SW480 (cell line): ENCODE results near the gene SLC36A4.
"Not testable (repeated sequence)": the region's sequence is repeated elsewhere in the genome, so short reads cannot be mapped to it uniquely, and the experiment has no call there.

ENCODE experiments used
- DNase-seq: peaks from one replicate; pipeline ENCODE4 v3.0.0-alpha.2; 2016; ENCODE audit warnings: low spot score

SLC36A4 gene

DNA sequence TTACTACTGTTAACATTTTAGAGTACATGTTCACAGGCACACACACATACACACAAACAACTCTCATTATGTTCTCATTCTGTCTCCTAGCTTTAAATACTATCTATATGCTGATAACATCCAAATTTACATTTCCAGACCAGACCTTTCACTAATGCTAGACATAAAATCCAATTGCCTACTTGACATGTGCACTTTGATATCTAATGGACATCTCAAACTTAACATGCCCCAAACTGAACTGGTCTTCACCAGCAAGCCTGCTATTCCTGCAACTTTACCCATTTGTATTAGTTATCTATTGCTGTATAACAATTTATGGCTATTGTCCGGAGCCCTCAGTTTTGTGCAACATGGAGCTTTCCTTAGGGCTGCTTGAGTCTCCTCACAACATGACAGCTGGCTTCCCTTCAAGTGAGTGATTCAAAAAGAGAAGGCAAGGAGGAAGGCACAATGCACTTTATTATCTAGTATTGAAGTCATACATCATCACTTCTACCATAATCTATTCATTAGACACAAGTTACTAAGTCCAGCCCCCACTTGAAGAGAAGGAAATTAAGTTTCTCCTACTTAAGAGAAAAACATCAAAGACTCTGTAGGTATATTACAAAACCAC, 3.0 kb downstream of the SLC36A4 start:
- no peak for DNase-seq

DNA sequence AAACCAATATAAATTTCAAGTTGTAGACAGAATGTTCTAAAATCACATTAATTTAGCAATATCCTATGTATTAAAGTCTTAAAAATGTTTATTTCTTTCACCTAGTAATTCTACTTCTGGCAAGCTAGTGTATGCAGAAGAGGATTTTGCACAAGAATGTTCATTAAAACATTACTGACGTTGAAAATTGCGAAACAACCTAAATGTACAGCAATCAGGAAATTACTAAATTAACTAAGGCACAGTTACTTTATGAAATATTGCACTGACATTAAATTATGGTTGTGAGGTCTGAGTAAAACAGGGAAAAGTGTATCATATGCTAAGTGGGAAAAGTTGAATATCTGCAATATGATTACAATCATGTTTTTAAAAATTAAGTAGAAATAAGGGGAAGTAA, 4.1 kb downstream of the SLC36A4 start:
- no peak for DNase-seq

DNA sequence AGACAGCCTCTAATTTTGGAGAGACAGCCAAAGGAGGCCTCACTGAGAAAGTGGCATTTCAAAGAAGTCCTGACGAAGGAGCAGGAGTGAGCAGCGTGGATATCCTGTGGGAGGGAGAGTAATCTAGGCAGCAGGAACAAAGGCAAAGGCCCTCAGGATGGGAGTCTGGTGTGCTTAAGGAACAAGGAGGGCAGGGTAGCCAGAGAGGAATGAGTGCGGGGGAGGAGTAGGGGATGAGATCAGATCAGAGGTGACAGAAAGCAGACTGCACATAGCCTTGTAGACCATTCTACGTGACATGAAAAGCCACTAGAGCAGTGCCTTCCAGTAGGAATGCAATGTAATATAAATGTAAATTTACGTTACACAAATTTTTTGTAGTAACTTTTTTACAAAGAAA, 5.6 kb downstream of the SLC36A4 start:
- DNase-seq: no peak

DNA sequence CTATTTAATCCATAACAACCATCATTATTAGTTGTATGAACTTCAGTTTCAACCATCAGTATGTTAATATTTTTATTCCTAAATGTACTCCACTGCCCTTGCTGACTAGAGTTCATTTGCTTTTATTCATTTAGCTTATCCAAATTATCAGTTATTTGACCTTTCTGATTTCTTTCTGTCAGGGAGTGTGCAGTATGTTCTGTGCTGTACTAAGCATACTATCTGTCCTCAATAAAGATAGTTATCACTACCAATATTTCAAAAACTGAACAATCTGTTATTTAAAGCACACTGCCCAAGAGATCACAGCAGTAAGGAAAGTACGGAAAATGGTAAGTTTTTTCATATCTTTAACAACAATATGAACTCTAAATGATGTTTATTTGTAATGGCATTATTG, 8.3 kb downstream of the SLC36A4 start:
- DNase-seq: no peak

DNA sequence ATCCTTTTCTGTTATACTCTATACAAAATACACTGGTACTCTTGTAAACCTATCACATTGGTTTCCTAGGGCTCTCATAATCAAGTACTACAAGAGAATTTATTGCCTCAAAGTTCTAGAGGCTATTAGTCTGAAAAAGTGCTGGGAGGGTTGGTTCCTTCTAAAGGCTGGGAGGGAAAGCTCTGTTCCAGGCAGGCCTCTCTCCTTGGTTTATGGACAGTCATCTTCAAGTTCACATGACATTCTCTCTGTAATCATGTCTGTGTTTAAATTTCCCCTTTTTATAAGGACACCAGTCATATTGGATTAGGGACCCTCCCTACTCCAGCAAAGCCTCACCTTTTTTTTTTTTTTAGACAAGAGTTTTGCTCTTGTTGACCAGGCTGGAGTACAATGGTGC, 9.1 kb downstream of the SLC36A4 start:
- no peak for DNase-seq

DNA sequence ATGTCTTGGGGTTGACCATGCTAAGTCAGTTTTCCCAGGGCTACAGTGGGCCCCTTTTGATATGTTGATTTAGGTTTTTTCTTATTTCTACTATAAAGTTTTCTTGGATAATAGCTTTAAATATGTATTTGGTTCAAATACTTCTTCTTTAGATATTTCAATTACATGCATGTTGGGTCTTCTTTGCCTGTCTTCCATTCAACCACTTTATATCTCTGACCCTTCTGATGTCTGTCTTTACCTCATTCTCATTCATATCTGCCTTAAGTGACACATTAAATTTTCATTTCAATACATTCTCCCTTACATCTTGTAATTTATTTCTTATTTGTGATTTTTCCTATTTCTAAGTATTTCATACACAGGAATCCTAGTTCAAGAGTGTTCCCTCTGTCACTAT, 10.5 kb downstream of the SLC36A4 start:
- DNase-seq: no peak

DNA sequence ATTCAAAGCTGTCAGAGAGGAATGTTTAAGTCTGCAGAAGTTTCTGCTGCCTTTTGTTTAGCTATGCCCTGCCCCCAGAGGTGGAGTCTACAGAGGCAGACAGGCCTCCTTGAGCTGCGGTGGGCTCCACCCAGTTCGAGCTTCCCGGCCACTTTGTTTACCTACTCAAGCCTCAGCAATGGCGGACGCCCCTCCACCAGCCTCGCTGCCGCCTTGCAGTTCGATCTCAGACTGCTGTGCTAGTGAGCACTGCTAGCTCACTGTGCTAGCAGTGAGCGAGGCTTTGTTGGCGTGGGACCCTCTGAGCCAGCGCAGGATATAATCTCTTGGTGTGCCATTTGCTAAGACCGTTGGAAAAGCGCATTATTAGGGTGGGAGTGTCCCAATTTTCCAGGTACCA, 19.9 kb downstream of the SLC36A4 start:
- DNase-seq: not testable (repeated sequence)

DNA sequence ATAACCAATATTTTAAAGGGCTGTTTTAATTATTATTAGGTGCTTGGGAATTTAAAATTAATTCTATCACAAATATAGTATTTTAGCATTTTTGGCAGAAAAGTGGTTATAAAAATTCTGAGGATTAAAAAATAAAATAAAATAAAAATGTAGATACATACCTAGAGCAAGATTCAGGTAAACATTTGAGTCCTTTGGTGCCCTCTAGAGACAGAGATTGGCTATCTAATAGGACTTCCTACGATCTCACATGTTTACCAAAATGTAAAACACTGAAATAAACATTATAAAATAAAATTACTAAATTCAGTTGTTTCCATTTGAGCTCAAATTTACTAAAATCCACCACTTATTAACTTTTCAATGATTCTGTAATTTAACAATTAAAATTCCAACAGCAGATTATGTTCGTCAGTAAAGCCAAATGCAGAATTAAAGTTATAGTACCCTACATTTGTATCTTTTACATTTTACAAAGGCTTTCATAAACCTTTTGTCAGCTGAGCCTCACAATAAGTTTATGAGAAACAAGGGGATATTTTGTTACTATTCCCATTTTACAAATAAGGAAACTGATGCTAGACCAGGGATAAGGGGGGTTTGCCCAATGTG, 27.7 kb downstream of the SLC36A4 start:
- peak; percentile 27 for DNase-seq

DNA sequence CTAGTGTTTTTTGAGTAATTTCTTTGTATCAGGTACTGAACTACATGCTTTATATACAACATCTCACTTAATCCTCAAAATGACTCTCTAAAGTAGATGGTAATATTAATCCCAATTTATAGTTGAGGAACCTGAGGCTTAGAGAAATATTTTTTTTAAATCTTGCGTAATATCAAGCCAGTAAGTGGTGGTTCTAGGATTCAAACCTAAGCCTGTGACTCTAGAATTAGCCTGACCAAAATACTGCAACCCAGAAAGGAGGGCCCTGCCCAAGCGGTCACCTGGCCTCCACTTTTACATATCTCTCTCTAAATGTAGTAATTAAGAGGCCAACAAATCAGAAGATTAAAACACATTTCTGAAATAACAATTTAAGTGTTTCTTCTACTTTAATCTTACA, 28.6 kb downstream of the SLC36A4 start:
- no peak for DNase-seq

DNA sequence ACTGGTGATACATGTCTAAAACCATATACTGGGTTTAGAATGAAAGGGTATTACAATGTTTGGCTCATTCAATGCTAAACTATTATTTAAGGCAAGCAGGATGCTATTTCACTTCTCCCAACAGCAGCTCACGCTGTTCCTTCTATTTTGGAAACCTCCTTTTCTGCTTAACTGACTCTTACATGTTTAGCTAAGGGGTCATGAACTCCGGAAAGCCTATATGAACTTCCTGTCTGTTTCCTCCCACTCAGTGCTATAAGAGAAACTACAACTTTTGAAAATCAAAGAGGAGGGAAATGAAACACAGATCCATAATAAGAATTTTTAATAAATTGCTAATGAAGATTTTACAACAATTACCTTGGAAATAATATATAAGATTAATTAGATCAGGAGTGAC, 30.9 kb downstream of the SLC36A4 start:
- DNase-seq: no peak

DNA sequence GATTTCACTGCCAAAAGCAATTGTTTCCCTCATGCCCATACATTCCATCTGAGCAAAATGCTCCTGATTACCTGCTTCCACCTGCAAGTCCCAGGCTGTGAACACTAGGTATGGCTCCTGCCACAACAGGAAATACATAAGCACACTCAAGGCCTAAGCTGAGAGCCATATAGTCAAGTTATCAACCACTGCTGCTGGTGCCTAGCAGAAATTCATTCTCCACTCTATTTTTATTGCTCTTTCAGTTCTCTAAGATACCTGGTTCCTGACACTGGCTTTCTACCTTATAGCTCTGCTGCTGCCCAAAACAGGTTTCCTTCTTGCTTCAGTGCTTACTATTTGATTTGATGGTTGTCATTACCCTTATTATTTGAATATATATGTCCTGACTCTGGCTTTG, 31.6 kb downstream of the SLC36A4 start:
- DNase-seq: no peak

DNA sequence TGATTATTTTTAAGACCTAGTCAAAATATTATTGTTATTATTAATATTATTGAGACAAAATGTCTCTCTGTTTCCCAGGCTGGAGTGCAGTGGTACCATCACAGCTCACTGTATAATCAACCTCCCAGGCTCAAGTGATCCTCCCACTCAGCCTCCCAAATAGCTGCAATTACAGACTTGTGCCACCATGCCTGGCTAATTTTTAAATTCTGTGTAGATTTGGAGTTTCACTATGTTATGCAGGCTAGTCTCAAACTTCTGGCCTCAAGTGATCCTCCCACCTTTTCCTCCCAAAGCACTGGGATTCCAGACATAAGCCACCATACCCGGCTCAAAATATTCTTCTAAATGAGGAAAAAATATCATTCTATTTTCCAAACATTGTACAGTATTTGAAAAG, 37.0 kb downstream of the SLC36A4 start:
- no peak for DNase-seq

DNA sequence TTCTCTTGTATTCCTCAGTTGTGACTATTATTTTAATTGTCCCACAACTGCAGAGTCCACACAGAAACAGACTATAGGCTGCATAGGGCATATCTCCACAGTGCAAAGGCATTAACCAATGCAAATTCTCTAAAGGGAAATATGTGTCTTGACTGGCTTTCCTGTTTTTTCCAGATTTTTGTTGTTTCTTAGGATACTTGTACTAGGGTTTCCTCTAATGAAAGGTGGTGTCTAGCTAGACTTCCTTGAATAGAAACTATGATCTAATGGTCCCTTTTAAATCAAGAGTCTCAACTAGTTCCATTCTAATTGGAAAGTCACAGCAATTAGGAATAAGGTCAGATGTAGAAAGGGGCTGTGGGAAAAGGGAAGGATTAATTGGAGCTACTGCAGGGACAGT, 37.6 kb downstream of the SLC36A4 start:
- DNase-seq: no peak

DNA sequence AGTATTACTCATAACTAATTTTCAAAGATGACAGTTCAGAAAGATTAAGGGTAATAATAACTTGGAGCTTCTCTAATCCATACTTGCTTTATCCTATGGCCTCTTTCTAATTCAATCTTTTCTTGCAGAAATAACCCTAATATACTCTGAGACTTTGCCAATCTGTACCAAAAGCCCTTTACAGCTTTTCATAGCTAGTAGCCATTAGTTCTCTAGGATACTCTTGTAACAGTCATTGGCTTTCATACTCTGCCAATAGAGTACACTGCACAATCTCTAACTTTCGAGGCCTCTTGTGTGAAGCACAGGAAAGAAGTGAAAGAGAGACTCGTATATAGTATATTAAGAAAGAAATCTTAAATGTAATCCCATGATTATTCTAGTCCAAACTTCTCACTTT, 38.1 kb downstream of the SLC36A4 start:
- no peak for DNase-seq

DNA sequence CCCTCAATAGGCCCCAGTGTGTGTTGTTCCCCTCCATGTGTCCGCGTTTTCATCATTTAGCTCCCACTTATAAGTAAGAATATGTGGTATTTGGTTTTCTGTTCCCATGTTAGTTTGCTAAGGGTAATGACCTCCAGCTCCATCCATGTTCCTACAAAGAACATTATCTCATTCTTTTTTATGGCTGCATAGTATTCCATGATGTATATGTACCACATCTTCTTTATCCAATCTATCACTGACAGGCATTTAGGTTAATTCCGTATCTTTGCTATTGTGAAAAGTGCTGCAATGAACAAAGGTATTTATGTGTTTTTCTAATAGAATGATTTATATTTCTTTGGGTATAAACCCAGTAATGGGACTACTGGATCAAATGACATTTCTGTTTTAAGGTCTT, 42.1 kb downstream of the SLC36A4 start:
- no peak for DNase-seq

DNA sequence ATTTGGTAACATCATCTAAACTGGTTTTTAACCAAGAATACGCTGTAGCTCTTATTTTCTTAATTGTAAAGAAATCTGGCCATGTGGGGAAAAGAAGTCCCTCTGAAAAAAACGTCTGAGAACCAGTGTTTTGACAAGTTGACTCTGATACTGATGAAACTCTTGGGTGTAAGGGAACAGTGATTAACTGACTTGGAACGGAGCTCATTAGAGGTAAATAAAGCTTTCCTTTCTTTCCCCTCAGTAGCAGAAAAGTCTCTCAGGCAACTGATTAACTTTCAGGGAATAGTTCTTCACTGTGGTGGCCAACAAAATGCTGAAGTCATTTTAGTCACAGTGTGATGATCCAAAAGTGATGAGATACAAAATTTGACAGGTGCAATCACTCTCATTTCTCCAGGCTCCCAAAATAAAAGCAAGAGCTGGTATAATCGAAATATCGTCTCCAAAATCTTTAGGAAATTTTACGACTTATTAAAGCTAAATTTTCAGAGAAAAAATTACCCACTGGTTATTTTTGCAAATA, 52.3 kb downstream of the SLC36A4 start:
- DNase-seq: no peak

DNA sequence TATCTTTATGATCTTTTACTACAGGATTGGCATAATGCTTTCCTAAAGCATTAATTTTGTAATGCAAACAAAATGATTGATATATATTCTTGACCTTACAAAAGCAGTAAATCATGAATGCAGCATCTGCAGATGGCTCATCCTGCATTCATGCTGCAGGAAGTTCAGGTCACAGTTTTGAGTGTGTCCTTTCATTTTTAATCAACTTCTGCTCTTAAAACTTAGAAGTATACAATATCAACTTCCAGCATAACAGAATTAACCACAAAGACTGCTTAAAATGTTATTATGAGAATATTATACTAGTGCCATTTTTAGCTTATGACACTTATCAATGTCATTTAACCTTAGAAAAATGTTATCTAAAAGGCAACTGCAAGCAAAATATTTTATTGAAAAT, 54.0 kb downstream of the SLC36A4 start:
- DNase-seq: no peak

DNA sequence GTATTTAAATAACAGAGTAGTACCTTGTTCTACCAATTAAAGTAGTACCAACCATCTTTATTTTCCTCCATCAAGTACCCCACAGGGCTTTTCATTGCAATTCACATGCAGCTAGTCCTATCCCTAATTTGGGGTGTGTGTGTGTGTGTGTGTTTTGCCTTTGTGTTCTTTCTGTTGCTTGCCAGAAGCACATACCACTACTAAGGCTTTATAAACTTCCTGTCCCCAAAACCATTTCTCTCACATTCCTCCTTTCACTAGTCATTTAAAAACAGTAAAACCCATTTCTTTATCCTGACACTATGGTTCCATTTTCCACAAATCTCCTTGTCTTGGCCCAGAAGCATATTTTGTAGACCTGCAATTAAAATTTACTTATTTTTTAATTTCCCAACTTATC, 54.6 kb downstream of the SLC36A4 start:
- DNase-seq: no peak

DNA sequence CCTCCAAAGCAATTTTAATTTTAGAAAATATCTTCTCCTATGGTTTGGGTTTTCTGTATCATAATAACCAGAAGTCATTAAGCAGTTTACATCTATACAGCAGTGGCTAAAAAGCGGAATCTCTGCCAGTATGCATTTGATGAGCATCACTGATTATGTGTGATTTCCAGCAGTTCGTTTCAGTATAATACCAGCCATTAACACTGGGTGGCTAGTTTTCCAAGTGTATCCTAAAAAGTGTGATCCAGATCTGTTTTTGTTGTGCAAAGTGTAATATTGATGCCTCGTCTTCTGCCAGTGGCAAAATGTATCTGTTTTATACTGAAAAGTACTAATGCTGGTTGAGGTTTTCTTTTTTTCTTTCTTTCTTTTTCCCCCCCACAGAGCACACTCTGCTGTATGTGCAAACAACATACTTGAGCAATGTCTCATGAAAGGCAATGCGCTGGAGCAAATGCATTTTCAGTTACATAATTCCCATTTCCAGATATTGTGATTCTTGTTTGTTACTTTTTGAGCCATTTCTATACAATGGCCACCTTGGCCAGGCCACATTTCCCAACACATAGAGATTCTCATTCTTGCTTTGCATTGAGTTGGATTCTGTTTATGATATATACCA, 64.2 kb downstream of the SLC36A4 start:
- no peak for DNase-seq

DNA sequence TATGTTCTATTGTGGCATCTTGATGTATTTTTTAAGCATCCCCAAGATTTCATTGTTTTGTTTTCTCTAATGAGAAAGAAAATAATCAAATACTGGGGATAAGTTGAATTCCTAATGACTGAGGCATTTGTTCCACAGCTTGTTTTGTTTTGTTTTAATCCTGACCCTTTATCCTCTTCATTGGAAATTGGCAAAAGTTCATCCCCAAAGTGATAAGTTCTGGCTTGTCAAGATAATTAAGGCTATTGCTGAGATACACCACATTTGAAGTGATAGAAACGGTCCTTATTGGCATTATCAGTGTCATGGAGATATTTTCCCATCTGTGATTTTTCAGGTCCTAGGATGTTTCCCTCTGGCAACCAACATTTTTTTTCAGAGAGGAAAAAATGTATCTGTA, 65.0 kb downstream of the SLC36A4 start:
- no peak for DNase-seq

DNA sequence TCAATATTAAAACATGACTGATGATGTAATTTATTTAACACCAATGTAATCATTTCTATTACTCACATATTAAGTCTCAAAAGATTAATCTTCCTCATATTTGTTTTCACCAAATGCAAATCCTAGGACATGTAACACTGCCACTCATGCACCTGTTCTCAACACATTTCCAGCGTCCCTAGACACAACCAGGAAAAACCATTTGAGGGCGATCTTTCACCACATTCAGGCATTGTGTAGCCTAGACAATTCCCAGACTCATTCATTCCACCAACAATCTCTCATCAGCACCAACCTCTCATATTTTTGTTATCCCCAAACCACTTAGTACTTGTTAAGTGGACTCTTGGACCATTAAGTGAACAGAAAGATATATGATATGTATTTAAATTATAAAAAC, 66.1 kb downstream of the SLC36A4 start:
- no peak for DNase-seq

DNA sequence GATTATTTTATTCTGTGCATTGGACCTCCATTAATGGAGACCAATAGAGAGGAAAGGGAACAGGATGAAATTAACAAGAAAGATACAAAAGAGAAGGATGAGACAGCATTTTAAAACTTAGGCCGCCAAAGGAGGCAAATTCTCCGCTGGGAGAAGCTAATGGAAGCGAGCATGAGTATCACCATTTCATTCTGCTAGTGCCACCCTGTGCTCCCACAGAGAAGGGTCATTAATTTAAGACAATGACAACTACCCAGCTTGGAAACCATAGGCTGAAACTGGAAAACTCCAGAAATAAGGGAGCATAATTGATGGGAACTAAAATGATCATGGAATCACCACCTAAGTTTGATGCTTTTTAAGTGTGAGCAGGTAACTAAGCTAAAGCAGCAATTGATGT, 69.2 kb downstream of the SLC36A4 start:
- no peak for DNase-seq

DNA sequence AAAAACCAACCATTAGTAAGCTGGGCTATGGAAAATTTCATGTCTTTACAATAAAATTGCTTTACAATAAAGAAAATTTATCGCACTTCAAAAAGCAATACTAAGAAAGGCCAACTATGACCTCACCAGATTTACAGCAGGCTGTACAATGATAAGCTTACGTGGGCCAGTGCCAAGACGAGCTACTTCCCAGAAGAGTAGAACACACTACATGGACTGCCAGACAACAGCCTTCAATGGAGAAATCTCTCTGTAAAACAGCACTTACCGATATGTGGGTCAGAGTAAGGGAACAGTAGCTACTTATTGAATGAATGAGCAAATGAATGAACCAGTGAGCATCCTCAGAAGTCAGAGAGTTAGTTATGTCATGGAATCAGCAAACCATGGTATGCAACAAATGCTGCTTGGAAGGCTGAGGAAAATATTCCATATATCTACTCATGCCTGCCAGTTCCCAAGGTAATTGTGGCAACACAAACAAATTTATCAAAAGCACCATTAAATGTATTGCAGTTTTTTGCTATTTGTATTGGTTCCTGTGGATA, 74.4 kb downstream of the SLC36A4 start:
- DNase-seq: no peak
